ENCODE measurements around the gene TM7SF2.

Gene TM7SF2

GRCh38 chr11:65087827-65088226 is 23.8 kb upstream of the TM7SF2 start:
- DNase-seq (ENCODE audit: low read depth) = no peak

GRCh38 chr11:65089621-65090020 is 22.1 kb upstream of the TM7SF2 start:
- H3K4me3 ChIP-seq (ENCODE audit: low read depth, low read length) = no peak overlapping the region
- DNase-seq (ENCODE audit: low read depth) = no peak
- TF ChIP-seq, protein P1, sequence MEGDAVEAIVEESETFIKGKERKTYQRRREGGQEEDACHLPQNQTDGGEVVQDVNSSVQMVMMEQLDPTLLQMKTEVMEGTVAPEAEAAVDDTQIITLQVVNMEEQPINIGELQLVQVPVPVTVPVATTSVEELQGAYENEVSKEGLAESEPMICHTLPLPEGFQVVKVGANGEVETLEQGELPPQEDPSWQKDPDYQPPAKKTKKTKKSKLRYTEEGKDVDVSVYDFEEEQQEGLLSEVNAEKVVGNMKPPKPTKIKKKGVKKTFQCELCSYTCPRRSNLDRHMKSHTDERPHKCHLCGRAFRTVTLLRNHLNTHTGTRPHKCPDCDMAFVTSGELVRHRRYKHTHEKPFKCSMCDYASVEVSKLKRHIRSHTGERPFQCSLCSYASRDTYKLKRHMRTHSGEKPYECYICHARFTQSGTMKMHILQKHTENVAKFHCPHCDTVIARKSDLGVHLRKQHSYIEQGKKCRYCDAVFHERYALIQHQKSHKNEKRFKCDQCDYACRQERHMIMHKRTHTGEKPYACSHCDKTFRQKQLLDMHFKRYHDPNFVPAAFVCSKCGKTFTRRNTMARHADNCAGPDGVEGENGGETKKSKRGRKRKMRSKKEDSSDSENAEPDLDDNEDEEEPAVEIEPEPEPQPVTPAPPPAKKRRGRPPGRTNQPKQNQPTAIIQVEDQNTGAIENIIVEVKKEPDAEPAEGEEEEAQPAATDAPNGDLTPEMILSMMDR (conservative IDR thresholded peaks at IDR 0.05; ENCODE audit: low read depth, low read length) = no peak

More at GRCh38 chr11:65087827-65088226, 23.8 kb upstream of the TM7SF2 start:
- no peak overlapping the region for H3K4me3 ChIP-seq (ENCODE audit: low read depth, low read length)
- TF ChIP-seq, protein P1 (conservative IDR thresholded peaks at IDR 0.05; ENCODE audit: low read depth, low read length) = no peak

GRCh38 chr11:65090628-65091027 is 21.0 kb upstream of the TM7SF2 start:
- TF ChIP-seq, protein P1 (conservative IDR thresholded peaks at IDR 0.05; ENCODE audit: low read depth, low read length) = no peak
- no peak overlapping the region for H3K4me3 ChIP-seq (ENCODE audit: low read depth, low read length)
- DNase-seq (ENCODE audit: low read depth) = no peak

DNA sequence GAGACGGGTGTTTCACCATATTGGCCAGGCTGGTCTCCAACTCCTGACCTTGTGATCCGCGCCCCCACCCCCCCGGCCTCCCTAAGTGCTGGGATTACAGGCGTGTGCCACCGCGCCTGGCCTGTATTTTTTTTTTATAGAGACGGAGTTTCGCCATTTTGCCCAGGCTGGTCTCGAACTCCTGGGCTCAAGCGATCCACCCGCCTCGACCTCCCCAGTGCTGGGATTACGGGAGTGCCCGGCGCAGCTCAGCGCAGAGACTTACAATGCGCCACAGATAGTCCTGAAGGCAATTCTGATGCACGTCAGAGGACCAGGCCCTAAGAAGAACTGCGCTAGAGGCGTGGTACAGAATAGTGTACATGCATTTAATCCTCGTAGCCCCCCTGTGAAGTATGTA is 16.2 kb upstream of the TM7SF2 start:
- TF ChIP-seq, protein P1 (conservative IDR thresholded peaks at IDR 0.05; ENCODE audit: low read depth, low read length) = no peak
- peak overlapping the region; percentile 75 for H3K4me3 ChIP-seq (ENCODE audit: low read depth, low read length)

DNA sequence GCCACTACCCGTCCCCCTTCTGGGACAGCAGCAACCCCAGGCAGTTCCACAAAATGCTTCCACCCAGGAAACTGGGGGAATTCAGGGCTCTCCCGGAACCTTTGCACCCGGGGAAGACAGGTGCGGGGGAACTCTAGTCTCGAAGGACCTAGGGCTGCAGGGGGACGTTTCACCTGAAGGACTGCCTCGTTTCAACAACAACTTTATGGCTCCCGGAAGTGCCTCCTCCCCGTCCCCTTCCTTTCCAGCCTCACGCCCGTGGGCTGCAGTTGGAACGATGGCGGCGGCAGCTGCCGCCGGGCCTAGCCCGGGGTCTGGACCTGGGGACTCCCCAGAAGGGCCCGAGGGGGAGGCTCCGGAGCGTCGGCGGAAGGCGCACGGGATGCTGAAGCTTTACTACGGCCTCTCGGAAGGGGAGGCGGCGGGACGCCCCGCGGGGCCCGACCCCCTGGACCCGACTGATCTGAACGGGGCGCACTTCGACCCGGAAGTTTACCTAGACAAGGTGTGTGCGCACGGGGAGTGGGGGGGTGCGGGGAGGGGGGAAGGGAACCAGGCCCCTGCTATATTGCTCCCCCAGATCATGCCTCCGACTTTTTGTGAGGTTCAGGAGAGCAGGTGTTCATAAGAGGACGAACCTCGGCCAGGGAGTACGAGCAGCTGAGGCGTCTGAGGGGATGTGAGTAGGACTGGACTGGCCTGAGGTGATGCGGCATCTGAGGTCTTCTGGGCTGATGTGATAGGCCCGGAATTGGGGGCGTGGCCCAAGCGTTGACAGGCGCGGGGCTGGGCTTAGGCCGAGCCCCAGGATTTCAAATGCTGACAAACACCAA is 15.5 kb upstream of the TM7SF2 start, which contains the start of gene VPS51:
Gene VPS51, plus strand, starts transcription at position 241 of the 833 bp plus-strand sequence. Its CDS starts 37 bp downstream, at position 278.
- TF ChIP-seq, protein P1 (conservative IDR thresholded peaks at IDR 0.05; ENCODE audit: low read depth, low read length) = no peak
- DNase-seq (ENCODE audit: low read depth) = peak; percentile 95
- H3K4me3 ChIP-seq (ENCODE audit: low read depth, low read length) = peak within 1 kb of the TSS; percentile 75

More for the DNA sequence above, 16.2 kb upstream of the TM7SF2 start:
- no peak for DNase-seq (ENCODE audit: low read depth)

GRCh38 chr11:65096926-65097325 is 14.7 kb upstream of the TM7SF2 start:
- no peak for DNase-seq (ENCODE audit: low read depth)
- H3K4me3 ChIP-seq (ENCODE audit: low read depth, low read length) = peak overlapping the region; percentile 75
- TF ChIP-seq, protein P1 (conservative IDR thresholded peaks at IDR 0.05; ENCODE audit: low read depth, low read length) = no peak
